K562 treated with DMSO at 1 percent for 4 hours (cell line): ENCODE measurements around the gene TSPYL6. TPM values are rescaled to one million over a fixed set of nuclear protein-coding genes. Genes with fewer than 3 reads are reported as not detected.

Experiments used
- total RNA-seq: library from RNA; unstranded; fragments of 300-600 nt; gene quantifications from 2 replicates; pipeline ENCODE4 v1.2.3, GENCODE V29; 2022; ENCODE audit not compliant: insufficient read depth

Gene TSPYL6
- 2.3 and 4.0 TPM in 2 replicates for total RNA-seq

GRCh38 chr2:54256091-54256694 is at the start of gene TSPYL6:
TSPYL6 (minus strand) TSS chr2:54256229; CDS start chr2:54256151, 78 bp downstream.

Other genes starting within 250 kb of the TSPYL6 start
- gene ACYP2, start 140.6 kb downstream of the TSPYL6 start, total RNA-seq, result 4.9 and 9.8 TPM in 2 replicates
- 29.1 and 30.4 TPM in 2 replicates for gene SPTBN1, start 200.1 kb upstream of the TSPYL6 start, total RNA-seq